IPS-18a (cell line): ENCODE data around the gene GOLGA5.

ENCODE experiments used
- H3K27ac ChIP-seq: one replicate; pipeline ENCODE4 v1.5.1; 2013; ENCODE audit warnings: low read length
- H3K27me3 ChIP-seq: one replicate; pipeline ENCODE4 v1.6.1; 2013; ENCODE audit warnings: mild to moderate bottlenecking, low read length; ENCODE audit not compliant: control insufficient read depth, insufficient read depth
- H3K36me3 ChIP-seq: one replicate; pipeline ENCODE4 v1.6.1; 2013; ENCODE audit warnings: low read depth, low read length; ENCODE audit not compliant: control insufficient read depth
- H3K4me1 ChIP-seq: one replicate; pipeline ENCODE4 v1.6.1; 2013; ENCODE audit warnings: low read depth, low read length; ENCODE audit not compliant: control insufficient read depth
- H3K4me3 ChIP-seq: one replicate; pipeline ENCODE4 v1.5.1; 2013; ENCODE audit warnings: low read length
- H3K9ac ChIP-seq: one replicate; pipeline ENCODE4 v1.6.1; 2013; ENCODE audit warnings: mild to moderate bottlenecking, low read length, moderate library complexity
- H3K9me3 ChIP-seq: one replicate; pipeline ENCODE4 v1.6.1; 2013; ENCODE audit warnings: low read depth, low read length; ENCODE audit not compliant: control insufficient read depth

GOLGA5 gene

GRCh38 chr14:92887157-92887556 lies 93.1 kb downstream of the GOLGA5 start:
- Histone ChIP-seq H3K27ac (no peak overlapping the region), H3K4me1 (no peaks in the 10 kb centered on the region), H3K4me3 (no peak overlapping the region), H3K36me3 (no peaks in the 10 kb centered on the region), H3K27me3 (no peaks in the 10 kb centered on the region), H3K9me3 (no peaks in the 10 kb centered on the region), H3K9ac (no peak overlapping the region)

- H3K9ac ChIP-seq, result no peak overlapping the region
- no peaks in the 10 kb centered on the region for H3K36me3 ChIP-seq
- H3K27me3 ChIP-seq, result no peaks in the 10 kb centered on the region
- no peak overlapping the region for H3K4me3 ChIP-seq
- no peak overlapping the region for H3K27ac ChIP-seq
- H3K4me1 ChIP-seq, result no peaks in the 10 kb centered on the region
- no peaks in the 10 kb centered on the region for H3K9me3 ChIP-seq
Measured at GRCh38 chr14:92888896-92889295, 94.8 kb downstream of the GOLGA5 start.
